Ovary (tissue), 3 donors: ENCODE results near the gene XPNPEP1.

Experiments
- EP300 ChIP-seq: sonication (generic); formaldehyde crosslinking; IDR thresholded peaks from one replicate; pipeline ENCODE4 v1.6.1; 2017; ENCODE audit warnings: antibody characterized with exemption
- POLR2A ChIP-seq: fragments of 450-650 bp; IDR thresholded peaks from one replicate; pipeline ENCODE4 v1.6.1; 2017; ENCODE audit warnings: antibody characterized with exemption, mild to moderate bottlenecking, moderate library complexity
- TF ChIP-seq, protein P1 (sequence below), 3 donors: fragments of 450-650 bp in 2 of 3; fragments of 200-600 bp in 1 of 3; IDR thresholded peaks; one replicate each; pipeline versions ENCODE4 v1.5.1 to v1.8.0; 2016 to 2022; ENCODE audit warnings: antibody characterized with exemption in 3 of 3, mild to moderate bottlenecking in 1 of 3
- donor health status: DM: no; HTN: no; CAD: no.

DNA sequence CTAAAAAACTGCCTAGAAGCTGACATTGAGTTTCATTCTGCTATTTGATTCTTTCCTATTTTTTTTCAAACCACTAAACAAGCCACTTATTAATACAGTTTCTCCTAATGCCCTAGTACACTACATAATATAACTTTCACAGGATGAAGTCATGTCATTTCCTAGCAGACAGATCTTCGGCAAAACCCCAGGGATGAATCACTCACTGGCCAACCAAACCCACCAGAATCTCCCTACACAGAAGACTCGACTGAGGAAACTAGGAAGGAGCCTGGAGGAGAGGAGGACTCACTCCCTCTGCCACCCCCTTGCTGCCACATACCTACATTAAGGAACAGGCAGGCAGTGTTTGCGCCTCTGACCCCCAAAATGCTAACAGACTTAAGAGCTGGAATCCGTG lies 33.4 kb downstream of the XPNPEP1 start:
- TF ChIP-seq, protein P1, sequence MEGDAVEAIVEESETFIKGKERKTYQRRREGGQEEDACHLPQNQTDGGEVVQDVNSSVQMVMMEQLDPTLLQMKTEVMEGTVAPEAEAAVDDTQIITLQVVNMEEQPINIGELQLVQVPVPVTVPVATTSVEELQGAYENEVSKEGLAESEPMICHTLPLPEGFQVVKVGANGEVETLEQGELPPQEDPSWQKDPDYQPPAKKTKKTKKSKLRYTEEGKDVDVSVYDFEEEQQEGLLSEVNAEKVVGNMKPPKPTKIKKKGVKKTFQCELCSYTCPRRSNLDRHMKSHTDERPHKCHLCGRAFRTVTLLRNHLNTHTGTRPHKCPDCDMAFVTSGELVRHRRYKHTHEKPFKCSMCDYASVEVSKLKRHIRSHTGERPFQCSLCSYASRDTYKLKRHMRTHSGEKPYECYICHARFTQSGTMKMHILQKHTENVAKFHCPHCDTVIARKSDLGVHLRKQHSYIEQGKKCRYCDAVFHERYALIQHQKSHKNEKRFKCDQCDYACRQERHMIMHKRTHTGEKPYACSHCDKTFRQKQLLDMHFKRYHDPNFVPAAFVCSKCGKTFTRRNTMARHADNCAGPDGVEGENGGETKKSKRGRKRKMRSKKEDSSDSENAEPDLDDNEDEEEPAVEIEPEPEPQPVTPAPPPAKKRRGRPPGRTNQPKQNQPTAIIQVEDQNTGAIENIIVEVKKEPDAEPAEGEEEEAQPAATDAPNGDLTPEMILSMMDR (IDR thresholded peaks at IDR 0.05) = no peak
- TF ChIP-seq EP300 = no peak
- no peak for TF ChIP-seq POLR2A
